GM21515 (cell line): ENCODE results near the gene EYA4.

ENCODE experiments used
- ATAC-seq: cut with Tn5 transposase; IDR thresholded peaks from one replicate; pipeline ENCODE4 v1.9.1; 2021; ENCODE audit not compliant: unreplicated experiment

Gene EYA4

DNA sequence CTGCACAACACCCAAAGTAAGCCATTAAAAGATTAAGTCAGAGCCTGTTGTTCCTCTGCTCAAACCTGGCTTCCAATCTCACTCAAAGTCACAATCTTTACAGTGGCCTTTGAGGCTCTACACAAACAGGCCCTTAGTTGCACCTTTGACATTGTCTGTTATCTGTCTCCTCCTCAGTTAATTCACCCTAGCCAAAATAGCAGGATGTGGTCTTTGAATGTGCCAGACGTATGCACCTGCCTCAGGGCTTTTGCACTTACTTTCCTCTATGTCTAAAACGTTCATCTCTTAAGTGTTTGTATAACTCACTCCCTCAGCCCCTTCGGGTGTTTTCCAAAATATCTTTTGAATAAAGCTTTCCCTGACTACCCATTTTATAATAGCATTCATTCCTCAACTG lies 107.7 kb downstream of the EYA4 start:
- ATAC-seq, result no peak

- ATAC-seq, result no peak
Observed at GRCh38 chr6:133350928-133351327, 109.8 kb downstream of the EYA4 start.

GRCh38 chr6:133352046-133352445 lies 110.9 kb downstream of the EYA4 start:
- no peak for ATAC-seq

DNA sequence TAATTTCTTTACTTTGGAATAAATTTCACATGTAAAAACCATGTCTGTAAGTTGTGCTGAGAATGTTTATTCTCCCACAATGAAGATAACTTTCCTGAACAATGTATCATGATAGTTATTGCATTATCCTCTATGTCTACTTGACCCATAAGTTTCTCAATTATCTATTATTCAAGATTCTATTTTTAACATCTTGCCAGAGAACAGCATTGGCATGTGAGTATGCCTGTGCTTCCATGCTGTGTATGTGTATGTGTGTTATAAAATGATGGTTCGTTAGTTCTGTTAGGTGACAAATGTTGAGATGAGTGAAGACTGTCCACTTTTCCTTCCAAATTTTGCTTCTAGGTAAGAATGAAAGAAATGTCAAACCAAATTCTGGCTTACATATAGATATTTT lies 111.9 kb downstream of the EYA4 start:
- no peak for ATAC-seq

DNA sequence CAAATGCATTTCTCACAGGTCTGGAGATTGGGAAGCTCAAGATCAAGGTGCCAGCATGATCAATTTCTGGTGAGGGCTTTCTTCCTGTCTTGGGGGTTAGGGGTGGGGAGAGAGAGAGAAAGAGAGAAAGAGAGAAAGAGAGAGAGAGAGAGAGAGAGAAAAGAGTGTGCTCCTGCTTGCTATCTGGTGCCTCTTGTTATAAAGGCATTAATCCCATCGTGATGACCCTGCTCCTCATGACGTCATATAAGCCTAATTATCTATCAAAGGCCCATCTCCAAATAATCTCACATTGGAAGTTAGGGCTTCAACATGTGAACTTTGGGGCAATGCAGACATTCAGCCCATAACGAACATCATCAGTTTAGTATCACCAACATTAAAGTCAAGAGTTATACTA lies 114.8 kb downstream of the EYA4 start:
- no peak for ATAC-seq

- ATAC-seq, result no peak
Observed at GRCh38 chr6:133358574-133359150, 117.5 kb downstream of the EYA4 start.

GRCh38 chr6:133359256-133359655 lies 118.1 kb downstream of the EYA4 start:
- ATAC-seq, result no peak

GRCh38 chr6:133359760-133360159 lies 118.6 kb downstream of the EYA4 start:
- ATAC-seq, result no peak

GRCh38 chr6:133360194-133360593 lies 119.0 kb downstream of the EYA4 start:
- ATAC-seq, result no peak

- no peak for ATAC-seq
Observed at GRCh38 chr6:133362813-133363212, 121.7 kb downstream of the EYA4 start.

- ATAC-seq, result no peak
Observed at GRCh38 chr6:133368664-133369063, 127.5 kb downstream of the EYA4 start.

- no peak for ATAC-seq
Observed at GRCh38 chr6:133369773-133370272, 128.7 kb downstream of the EYA4 start.

GRCh38 chr6:133376743-133377142 lies 135.6 kb downstream of the EYA4 start:
- ATAC-seq, result no peak

DNA sequence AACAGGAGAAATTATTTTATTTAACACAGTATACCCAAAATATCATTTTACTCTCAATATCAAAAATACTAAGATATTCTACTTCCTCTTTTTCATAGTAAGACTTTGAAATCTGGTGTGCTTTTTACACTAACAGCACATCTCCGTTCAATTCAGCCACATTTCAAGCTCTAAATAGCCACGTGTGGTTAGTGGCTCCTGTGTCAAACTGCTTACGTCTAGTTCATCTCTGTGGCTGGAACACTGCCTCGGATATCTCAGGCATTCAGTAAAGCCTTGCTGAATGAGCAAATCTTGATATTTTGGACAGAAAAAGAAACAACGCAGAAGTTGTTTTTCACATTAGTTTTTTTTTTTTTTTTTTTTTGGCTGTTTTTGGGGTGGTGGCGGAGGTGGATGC lies 136.1 kb downstream of the EYA4 start:
- ATAC-seq, result no peak

DNA sequence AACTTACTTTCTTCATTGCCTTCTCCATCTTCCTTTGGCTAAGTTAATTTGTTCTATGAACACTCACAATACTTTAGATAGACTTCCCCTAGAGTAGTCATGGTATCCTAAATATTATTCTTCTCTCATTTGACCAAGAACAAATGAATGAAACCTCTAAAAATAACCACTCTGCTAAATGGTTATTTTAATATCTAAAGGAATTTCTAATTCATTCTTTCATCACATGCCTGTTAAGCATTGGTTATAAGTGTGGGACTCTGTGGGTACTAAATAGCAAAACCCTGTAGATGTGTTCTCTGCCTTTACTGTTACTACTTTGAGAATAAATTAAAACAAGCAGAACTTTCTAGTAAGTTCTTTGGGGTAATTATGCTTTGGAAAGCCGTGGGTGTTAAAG lies 138.9 kb downstream of the EYA4 start:
- ATAC-seq, result no peak

- no peak for ATAC-seq
Observed at GRCh38 chr6:133380723-133381122, 139.6 kb downstream of the EYA4 start.

DNA sequence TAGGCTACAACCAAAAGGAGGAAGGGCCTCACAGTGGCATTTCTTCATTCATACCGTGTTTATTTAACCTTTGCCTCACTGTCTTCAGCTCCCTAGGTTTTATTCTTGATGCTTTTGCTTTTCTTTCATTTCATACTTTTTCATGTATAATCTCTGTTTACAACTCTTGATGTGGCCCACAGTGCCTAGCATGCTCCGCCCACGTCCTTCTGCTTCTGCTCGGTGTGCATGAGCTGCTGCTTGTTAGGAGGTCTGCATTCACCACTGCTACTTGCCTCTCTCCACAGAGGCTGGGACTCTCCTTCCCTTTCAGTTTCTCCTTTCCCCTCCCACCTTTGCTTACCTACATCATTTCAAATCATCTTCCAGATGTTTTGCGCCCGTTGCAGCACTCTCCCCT lies 147.6 kb downstream of the EYA4 start:
- no peak for ATAC-seq

DNA sequence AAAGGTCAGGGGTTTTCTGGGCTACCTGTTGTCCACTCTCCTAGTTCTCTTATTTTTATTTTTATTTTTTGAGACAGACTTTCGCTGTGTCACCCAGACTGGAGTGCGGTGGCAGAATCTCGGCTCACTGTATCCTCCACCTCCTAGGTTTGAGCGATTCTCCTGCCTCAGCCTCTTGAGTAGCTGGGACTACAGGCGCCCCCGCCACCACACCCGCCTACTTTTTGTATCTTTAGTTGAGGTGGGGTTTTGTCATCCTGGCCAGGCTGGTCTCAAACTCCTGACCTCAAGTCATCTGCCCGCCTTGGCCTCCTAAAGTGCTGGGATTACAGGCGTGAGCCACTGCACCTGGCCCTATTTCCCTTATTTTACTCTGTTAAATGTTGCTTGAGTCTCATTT lies 149.0 kb downstream of the EYA4 start:
- ATAC-seq, result no peak

DNA sequence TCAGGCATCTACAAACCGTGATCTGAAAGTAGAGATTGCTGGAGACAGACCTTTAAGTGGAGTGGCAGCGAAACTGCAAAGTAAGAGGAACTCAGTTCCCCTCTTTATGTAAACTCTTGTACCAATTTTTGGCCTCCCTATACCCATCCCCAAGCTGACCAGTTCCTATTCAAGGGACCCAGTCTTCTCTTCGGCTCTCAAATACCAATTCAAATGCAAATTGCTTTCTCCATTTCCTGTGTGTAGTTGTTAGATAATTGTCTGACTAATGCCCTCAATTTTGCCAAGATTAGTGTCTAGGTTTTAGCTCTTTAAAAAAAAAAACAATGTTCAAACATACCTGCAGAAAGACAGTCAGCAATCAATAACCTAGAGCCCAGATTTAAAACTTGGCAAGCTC lies 150.9 kb downstream of the EYA4 start:
- ATAC-seq, result no peak

- no peak for ATAC-seq
Observed at GRCh38 chr6:133392641-133393040, 151.5 kb downstream of the EYA4 start.

DNA sequence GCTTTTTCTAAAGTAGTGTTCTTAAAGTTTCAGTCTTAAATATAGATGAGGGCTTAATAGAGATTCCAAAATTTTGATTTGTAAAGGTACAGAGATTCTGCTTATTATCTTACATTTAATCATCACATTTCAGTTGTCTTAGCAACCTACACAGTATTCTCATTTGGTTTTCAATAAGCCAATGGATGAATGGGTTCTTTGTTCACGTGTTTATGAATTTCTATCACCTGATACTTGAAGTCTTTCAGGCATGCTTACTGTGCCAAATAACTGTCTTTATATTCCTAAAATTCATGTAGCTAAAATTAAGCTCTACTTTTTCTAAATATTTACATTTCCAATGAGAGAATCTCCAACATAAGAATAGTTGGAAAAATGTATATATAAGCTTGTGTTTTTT lies 152.7 kb downstream of the EYA4 start:
- no peak for ATAC-seq

DNA sequence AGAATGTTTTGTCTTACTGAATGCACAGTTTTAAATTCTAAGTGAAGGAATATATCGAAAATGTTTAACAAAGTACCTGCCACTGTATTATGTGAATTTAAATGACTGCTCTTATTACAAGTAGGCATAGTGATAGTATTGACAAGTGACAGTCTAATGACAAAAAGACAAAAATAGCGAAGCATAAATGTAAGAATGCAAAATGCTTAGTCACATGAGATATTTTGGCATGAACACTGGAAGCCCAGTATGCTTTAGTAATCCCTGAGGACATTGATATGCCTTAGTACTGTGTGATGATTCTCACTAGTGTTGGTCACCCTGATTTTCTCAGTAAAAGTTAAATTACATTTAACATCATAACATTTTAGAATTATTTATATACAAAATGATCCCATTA lies 153.5 kb downstream of the EYA4 start:
- no peak for ATAC-seq

GRCh38 chr6:133396233-133396983 lies 155.3 kb downstream of the EYA4 start:
- no peak for ATAC-seq
